Adrenal gland (tissue), 12 donors: Measurements from ENCODE around the gene TRIM37. TPM values are rescaled to one million over a fixed set of nuclear protein-coding genes. Genes with fewer than 3 reads are reported as not detected.

ENCODE experiments used
- DNase-seq, 7 donors: peaks; one replicate each; pipeline ENCODE4 v3.0.0-alpha.2; 2019 to 2020
- H3K27ac ChIP-seq, 5 donors: fragments of 200-600 bp; sonication (generic) in 4 of 5; 1 replicate in 3 of 5; 2 replicates in 2 of 5; pipeline versions ENCODE4 v1.5.1 to v1.8.0; 2016 to 2020; ENCODE audit warnings: mild to moderate bottlenecking in 1 of 5
- H3K27me3 ChIP-seq: fragments of 200-600 bp; 2 replicates; pipeline ENCODE4 v1.8.0; 2021
- H3K36me3 ChIP-seq, 2 donors: fragments of 200-600 bp; replicated peaks in 1 of 2; 1 replicate in 1 of 2; 2 replicates in 1 of 2; pipeline versions ENCODE4 v1.5.1 to v1.8.0; 2018 to 2022
- H3K4me1 ChIP-seq, 2 donors: fragments of 200-600 bp; replicated peaks in 1 of 2; 1 replicate in 1 of 2; 2 replicates in 1 of 2; pipeline versions ENCODE4 v1.5.1 to v1.8.0; 2018 to 2021
- H3K4me3 ChIP-seq, 4 donors: fragments of 200-600 bp; sonication (generic) in 3 of 4; one replicate each; pipeline ENCODE4 v1.5.1; 2016 to 2018
- H3K9me3 ChIP-seq, 3 donors: fragments of 200-600 bp; sonication (generic) in 1 of 3; replicated peaks in 1 of 3; 1 replicate in 2 of 3; 2 replicates in 1 of 3; pipeline versions ENCODE4 v1.5.1 to v1.8.0; 2016 to 2021
- POLR2A ChIP-seq, 2 donors: fragments of 450-650 bp; IDR thresholded peaks; one replicate each; pipeline ENCODE4 v1.6.1; 2017; ENCODE audit warnings: antibody characterized with exemption in 2 of 2, mild to moderate bottlenecking in 2 of 2, moderate library complexity in 1 of 2
- WGBS, 4 donors: extraction: QIAGEN DNeasy Blood & Tissue Kit in 2 of 4; methylation state at CpG; one replicate each; pipeline versions ENCODE4 v1.1.5 to v1.1.7; 2013 to 2017; 5-methylcytosine and 5-hydroxymethylcytosine counted together
- intact Hi-C, 2 donors: fragments of 100-400 bp; cut with DNase I; formaldehyde crosslinking; loops; one replicate each; pipeline versions ENCODE4 v1.14.1 to v1.15.0; 2022 to 2023
- polyA plus RNA-seq, 3 donors: library from polyadenylated mRNA; stranded (reverse); fragments of 200-250 nt in 2 of 3; fragments of 350-450 nt in 1 of 3; fragmentation: Illumina TruSeq in 1 of 3; extraction: RNeasy Lipid Tissue Mini Kit (QIAGEN cat#74804) in 1 of 3; gene quantifications; one replicate each; pipeline ENCODE4 v1.2.3, GENCODE V29; 2013 to 2014
- total RNA-seq, 9 donors: library from RNA; depleted of rRNA in 4 of 9; stranded (reverse); fragments of >200 nt in 4 of 9; fragments of 120-200 nt in 1 of 9; fragmentation: NEBNext Ultra II Directional in 1 of 9; extraction: Animal tissue kit (Norgen Biotek cat#: 25700) in 1 of 9; gene quantifications; one replicate each; pipeline versions ENCODE4 v1.1.0 to v1.2.4, GENCODE V29; 2013 to 2023
- TF ChIP-seq, protein P1 (sequence below), 6 experiments: fragments of 450-650 bp in 4 of 6; fragments of 200-600 bp in 2 of 6; sonication (generic) in 1 of 6; IDR thresholded peaks; 1 replicate in 5 of 6; 2 replicates in 1 of 6; pipeline versions ENCODE4 v1.5.1 to v1.8.0; 2016 to 2021; ENCODE audit warnings: antibody characterized with exemption in 6 of 6, mild to moderate bottlenecking in 2 of 6, moderate library complexity in 1 of 6
- donor health status: healthy with polysubstance abuse.
- donor health status: Bipolar disorder and iron deficiency.
- donor health status: DM: yes; HTN: yes; CAD: no.
- donor health status: DM: no; HTN: no; CAD: no.
- donor health status: DM: no; HTN: no; CAD: no.
- donor health status: DM: yes; HTN: yes; CAD: no.

The TRIM37 gene
- total and polyA plus RNA-seq, 12 donors = 6.0 to 37.2 (median 25.0) TPM

GRCh38 chr17:59011975-59012374, 94.7 kb downstream of the TRIM37 start:
- Histone ChIP-seq H3K4me3 (no peak overlapping the region), H3K27me3 (no peaks in the 10 kb centered on the region), H3K9me3 (no peaks in the 10 kb centered on the region), H3K27ac (no peak overlapping the region), H3K4me1 (no peaks in the 10 kb centered on the region), H3K36me3 (peaks cover 0 to 12% of the 10 kb centered on the region in 2 donors)
- TF ChIP-seq, protein P1, sequence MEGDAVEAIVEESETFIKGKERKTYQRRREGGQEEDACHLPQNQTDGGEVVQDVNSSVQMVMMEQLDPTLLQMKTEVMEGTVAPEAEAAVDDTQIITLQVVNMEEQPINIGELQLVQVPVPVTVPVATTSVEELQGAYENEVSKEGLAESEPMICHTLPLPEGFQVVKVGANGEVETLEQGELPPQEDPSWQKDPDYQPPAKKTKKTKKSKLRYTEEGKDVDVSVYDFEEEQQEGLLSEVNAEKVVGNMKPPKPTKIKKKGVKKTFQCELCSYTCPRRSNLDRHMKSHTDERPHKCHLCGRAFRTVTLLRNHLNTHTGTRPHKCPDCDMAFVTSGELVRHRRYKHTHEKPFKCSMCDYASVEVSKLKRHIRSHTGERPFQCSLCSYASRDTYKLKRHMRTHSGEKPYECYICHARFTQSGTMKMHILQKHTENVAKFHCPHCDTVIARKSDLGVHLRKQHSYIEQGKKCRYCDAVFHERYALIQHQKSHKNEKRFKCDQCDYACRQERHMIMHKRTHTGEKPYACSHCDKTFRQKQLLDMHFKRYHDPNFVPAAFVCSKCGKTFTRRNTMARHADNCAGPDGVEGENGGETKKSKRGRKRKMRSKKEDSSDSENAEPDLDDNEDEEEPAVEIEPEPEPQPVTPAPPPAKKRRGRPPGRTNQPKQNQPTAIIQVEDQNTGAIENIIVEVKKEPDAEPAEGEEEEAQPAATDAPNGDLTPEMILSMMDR (IDR thresholded peaks at IDR 0.05) = no peak
- no peak for TF ChIP-seq POLR2A (IDR thresholded peaks at IDR 0.05)
- 95 to 98% (median 96%) methylated on average over 2 of the region's 2 CpGs for WGBS, 4 donors
- no peak for DNase-seq
- intact Hi-C loops = no loop called here

- 93 to 100% (median 96%) methylated on average over 2 of the region's 2 CpGs for WGBS, 4 donors
- H3K27ac ChIP-seq = no peak overlapping the region
Observed at GRCh38 chr17:59010026-59010425, 96.7 kb downstream of the TRIM37 start.

GRCh38 chr17:59008737-59009136, 97.9 kb downstream of the TRIM37 start:
- peaks cover 0 to 12% of the 10 kb centered on the region in 2 donors for H3K36me3 ChIP-seq
- no peak overlapping the region for H3K27ac ChIP-seq
- H3K4me3 ChIP-seq = no peak overlapping the region
- WGBS, 4 donors = 96 to 100% (median 97%) methylated on average over 2 of the region's 2 CpGs
- no peaks in the 10 kb centered on the region for H3K27me3 ChIP-seq
- TF ChIP-seq, protein P1 (IDR thresholded peaks at IDR 0.05) = no peak
- no peak for TF ChIP-seq POLR2A (IDR thresholded peaks at IDR 0.05)
- H3K9me3 ChIP-seq = no peaks in the 10 kb centered on the region
- no peaks in the 10 kb centered on the region for H3K4me1 ChIP-seq
- DNase-seq = no peak
- intact Hi-C loops = loop anchor here (5.0 to 10.0 kb wide), 3 partner anchors 296 to 484 kb away; no protein-coding TSS in a partner anchor

More at GRCh38 chr17:59010026-59010425, 96.7 kb downstream of the TRIM37 start:
- intact Hi-C loops = no loop called here
- H3K4me1 ChIP-seq = no peaks in the 10 kb centered on the region
- H3K4me3 ChIP-seq = no peak overlapping the region
- H3K36me3 ChIP-seq = peaks cover 0 to 12% of the 10 kb centered on the region in 2 donors
- TF ChIP-seq, protein P1 (IDR thresholded peaks at IDR 0.05) = no peak
- no peak for TF ChIP-seq POLR2A (IDR thresholded peaks at IDR 0.05)
- no peaks in the 10 kb centered on the region for H3K27me3 ChIP-seq
- H3K9me3 ChIP-seq = no peaks in the 10 kb centered on the region
- DNase-seq = no peak

DNA sequence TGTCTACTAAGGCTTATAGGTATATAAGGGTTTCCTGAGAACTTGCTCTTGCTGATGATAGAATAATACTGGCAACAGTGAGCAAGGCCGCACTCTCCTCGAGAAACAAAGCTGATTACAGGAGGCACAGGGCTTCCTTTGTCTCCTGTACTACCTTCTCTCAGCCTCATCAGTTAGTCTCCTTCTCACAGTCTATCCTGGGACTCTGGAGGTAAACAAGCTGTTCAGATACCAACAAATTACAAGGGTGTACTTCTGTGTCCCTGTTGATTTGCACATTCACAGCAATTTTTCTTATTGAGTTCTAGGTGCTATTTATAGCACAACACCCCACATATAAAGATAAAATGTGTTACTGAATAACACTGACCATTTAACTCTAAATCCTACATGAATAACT, 98.7 kb downstream of the TRIM37 start:
- no peaks in the 10 kb centered on the region for H3K4me1 ChIP-seq
- TF ChIP-seq, protein P1 (IDR thresholded peaks at IDR 0.05) = no peak
- TF ChIP-seq POLR2A (IDR thresholded peaks at IDR 0.05) = no peak
- no peaks in the 10 kb centered on the region for H3K27me3 ChIP-seq
- intact Hi-C loops = loop anchor here (2.0 to 10.0 kb wide), 4 partner anchors 296 to 483 kb away; no protein-coding TSS in a partner anchor
- no peaks in the 10 kb centered on the region for H3K9me3 ChIP-seq
- DNase-seq = no peak
- H3K27ac ChIP-seq = no peak overlapping the region
- H3K4me3 ChIP-seq = no peak overlapping the region
- peaks cover 0 to 12% of the 10 kb centered on the region in 2 donors for H3K36me3 ChIP-seq
- 71 to 82% (median 76%) methylated on average over 2 of the region's 2 CpGs for WGBS, 4 donors
